ENCODE results near the gene TOMM70.

DNA sequence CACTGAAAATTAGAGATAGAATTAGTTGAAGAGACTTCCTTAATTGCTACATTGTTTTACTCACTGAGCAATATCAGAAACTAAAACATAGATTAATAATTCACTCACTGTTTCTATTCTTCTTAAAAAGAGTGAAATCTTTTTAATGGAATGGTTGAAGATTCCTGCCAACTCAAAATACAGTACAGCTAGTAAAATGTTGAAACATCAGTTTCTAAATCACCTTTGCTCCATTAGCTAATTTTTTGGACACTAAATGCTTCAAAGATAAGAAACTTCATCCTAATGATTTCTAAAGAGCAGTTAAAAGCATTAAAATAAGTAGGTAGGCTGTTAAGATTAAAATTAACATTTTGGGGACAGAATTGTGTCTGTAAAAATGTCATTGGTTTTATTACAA, 76.8 kb downstream of the TOMM70 start:
- TF ChIP-seq, protein P1, sequence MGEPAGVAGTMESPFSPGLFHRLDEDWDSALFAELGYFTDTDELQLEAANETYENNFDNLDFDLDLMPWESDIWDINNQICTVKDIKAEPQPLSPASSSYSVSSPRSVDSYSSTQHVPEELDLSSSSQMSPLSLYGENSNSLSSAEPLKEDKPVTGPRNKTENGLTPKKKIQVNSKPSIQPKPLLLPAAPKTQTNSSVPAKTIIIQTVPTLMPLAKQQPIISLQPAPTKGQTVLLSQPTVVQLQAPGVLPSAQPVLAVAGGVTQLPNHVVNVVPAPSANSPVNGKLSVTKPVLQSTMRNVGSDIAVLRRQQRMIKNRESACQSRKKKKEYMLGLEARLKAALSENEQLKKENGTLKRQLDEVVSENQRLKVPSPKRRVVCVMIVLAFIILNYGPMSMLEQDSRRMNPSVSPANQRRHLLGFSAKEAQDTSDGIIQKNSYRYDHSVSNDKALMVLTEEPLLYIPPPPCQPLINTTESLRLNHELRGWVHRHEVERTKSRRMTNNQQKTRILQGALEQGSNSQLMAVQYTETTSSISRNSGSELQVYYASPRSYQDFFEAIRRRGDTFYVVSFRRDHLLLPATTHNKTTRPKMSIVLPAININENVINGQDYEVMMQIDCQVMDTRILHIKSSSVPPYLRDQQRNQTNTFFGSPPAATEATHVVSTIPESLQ (CRISPR knock-in tag; IDR thresholded peaks at IDR 0.05), result no peak
- TF ChIP-seq, protein P2, sequence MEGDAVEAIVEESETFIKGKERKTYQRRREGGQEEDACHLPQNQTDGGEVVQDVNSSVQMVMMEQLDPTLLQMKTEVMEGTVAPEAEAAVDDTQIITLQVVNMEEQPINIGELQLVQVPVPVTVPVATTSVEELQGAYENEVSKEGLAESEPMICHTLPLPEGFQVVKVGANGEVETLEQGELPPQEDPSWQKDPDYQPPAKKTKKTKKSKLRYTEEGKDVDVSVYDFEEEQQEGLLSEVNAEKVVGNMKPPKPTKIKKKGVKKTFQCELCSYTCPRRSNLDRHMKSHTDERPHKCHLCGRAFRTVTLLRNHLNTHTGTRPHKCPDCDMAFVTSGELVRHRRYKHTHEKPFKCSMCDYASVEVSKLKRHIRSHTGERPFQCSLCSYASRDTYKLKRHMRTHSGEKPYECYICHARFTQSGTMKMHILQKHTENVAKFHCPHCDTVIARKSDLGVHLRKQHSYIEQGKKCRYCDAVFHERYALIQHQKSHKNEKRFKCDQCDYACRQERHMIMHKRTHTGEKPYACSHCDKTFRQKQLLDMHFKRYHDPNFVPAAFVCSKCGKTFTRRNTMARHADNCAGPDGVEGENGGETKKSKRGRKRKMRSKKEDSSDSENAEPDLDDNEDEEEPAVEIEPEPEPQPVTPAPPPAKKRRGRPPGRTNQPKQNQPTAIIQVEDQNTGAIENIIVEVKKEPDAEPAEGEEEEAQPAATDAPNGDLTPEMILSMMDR (IDR thresholded peaks at IDR 0.05), result no peak
- TF ChIP-seq, protein P3, sequence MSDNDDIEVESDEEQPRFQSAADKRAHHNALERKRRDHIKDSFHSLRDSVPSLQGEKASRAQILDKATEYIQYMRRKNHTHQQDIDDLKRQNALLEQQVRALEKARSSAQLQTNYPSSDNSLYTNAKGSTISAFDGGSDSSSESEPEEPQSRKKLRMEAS (CRISPR knock-in tag; IDR thresholded peaks at IDR 0.05), result no peak
- TF ChIP-seq, protein P4, sequence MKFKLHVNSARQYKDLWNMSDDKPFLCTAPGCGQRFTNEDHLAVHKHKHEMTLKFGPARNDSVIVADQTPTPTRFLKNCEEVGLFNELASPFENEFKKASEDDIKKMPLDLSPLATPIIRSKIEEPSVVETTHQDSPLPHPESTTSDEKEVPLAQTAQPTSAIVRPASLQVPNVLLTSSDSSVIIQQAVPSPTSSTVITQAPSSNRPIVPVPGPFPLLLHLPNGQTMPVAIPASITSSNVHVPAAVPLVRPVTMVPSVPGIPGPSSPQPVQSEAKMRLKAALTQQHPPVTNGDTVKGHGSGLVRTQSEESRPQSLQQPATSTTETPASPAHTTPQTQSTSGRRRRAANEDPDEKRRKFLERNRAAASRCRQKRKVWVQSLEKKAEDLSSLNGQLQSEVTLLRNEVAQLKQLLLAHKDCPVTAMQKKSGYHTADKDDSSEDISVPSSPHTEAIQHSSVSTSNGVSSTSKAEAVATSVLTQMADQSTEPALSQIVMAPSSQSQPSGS (CRISPR knock-in tag; IDR thresholded peaks at IDR 0.05; ENCODE audit: borderline replicate concordance, low read depth), result no peak
- TF ChIP-seq IRF2 (CRISPR knock-in tag; IDR thresholded peaks at IDR 0.05; ENCODE audit: borderline replicate concordance, low read depth) (no peak), NR2C2 (CRISPR knock-in tag; IDR thresholded peaks at IDR 0.05) (no peak), GABPB1 (CRISPR knock-in tag; IDR thresholded peaks at IDR 0.05) (no peak), FOXJ3 (CRISPR knock-in tag; IDR thresholded peaks at IDR 0.05; ENCODE audit: borderline replicate concordance) (no peak), NR3C1 (CRISPR knock-in tag; conservative IDR thresholded peaks at IDR 0.05; ENCODE audit: low read depth) (no peak), ZNF263 (CRISPR knock-in tag; IDR thresholded peaks at IDR 0.05; ENCODE audit: low read depth) (no peak), SP1 (CRISPR knock-in tag; conservative IDR thresholded peaks at IDR 0.05) (no peak)
- TF ChIP-seq, protein P5, sequence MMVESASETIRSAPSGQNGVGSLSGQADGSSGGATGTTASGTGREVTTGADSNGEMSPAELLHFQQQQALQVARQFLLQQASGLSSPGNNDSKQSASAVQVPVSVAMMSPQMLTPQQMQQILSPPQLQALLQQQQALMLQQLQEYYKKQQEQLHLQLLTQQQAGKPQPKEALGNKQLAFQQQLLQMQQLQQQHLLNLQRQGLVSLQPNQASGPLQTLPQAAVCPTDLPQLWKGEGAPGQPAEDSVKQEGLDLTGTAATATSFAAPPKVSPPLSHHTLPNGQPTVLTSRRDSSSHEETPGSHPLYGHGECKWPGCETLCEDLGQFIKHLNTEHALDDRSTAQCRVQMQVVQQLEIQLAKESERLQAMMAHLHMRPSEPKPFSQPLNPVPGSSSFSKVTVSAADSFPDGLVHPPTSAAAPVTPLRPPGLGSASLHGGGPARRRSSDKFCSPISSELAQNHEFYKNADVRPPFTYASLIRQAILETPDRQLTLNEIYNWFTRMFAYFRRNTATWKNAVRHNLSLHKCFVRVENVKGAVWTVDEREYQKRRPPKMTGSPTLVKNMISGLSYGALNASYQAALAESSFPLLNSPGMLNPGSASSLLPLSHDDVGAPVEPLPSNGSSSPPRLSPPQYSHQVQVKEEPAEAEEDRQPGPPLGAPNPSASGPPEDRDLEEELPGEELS (CRISPR knock-in tag; IDR thresholded peaks at IDR 0.05), result no peak
- TF ChIP-seq, protein P6, sequence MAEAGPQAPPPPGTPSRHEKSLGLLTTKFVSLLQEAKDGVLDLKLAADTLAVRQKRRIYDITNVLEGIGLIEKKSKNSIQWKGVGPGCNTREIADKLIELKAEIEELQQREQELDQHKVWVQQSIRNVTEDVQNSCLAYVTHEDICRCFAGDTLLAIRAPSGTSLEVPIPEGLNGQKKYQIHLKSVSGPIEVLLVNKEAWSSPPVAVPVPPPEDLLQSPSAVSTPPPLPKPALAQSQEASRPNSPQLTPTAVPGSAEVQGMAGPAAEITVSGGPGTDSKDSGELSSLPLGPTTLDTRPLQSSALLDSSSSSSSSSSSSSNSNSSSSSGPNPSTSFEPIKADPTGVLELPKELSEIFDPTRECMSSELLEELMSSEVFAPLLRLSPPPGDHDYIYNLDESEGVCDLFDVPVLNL (CRISPR knock-in tag; IDR thresholded peaks at IDR 0.05; ENCODE audit: borderline replicate concordance, low read depth), result no peak
